ENCODE measurements around the gene GABRP.

Gene GABRP

DNA sequence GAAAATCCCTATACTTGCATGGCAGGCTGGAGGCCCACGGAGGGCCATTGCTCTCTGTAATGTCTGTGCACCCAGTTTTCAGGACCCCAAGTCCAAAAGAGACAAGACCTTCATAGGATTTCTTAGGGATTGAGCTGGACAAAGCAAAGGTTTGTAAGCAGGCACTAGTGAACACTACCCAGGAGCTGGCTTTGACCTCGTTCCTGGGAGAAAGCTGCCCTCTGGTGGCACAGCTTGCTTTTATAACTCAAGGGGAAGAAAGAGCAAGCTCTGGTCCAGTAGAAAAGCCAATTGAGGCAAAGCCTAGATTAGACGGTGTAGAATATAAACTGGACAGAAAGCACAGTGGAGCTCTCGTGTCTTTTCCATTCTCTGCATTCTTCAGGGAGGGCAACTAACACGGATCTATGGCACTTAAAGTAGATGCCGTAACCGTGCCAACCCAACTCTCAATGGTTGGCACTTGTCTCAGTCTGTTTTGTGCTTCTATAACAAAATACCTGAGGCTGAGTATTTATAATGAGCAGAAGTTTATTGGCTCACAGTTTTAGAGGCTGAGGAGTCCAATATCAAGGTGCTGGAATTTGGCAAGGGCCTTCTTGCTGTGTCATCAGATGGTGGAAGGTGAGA, 7.9 kb downstream of the GABRP start:
- peak overlapping the region; percentile 69 for H3K18ac ChIP-seq (ENCODE audit: low read length)
- peak overlapping the region; percentile 42 for H2BK5ac ChIP-seq (ENCODE audit: low read depth, low read length, poor library complexity)
- H3K79me2 ChIP-seq (ENCODE audit: control insufficient read depth, insufficient read depth, low read length, poor library complexity) = peaks cover 7% of the 10 kb centered on the region
- no peak overlapping the region for H2AFZ ChIP-seq (ENCODE audit: insufficient read depth, low read length, poor library complexity)
- peak; percentile 43 to 81 for DNase-seq
- no peak overlapping the region for H3K4me2 ChIP-seq (ENCODE audit: low read length)
- no peak overlapping the region for H3K23ac ChIP-seq (ENCODE audit: low read length)
- no peak overlapping the region for H2AK5ac ChIP-seq (ENCODE audit: low read length)
- H3K14ac ChIP-seq (ENCODE audit: low read length) = no peak overlapping the region
- H3K36me3 ChIP-seq (ENCODE audit: control insufficient read depth in 1 of 2, insufficient read depth in 2 of 2, low read length in 2 of 2) = peaks cover 57 to 87% of the 10 kb centered on the region in 2 experiments
- H3K27me3 ChIP-seq (ENCODE audit: insufficient read depth, low read length) = no peaks in the 10 kb centered on the region
- H3K4me3 ChIP-seq (ENCODE audit: low read depth, low read length) = no peak overlapping the region
- peak overlapping the region; percentile 17 for H4K8ac ChIP-seq (ENCODE audit: low read depth, low read length)
- peak overlapping the region; percentile 50 for H3K27ac ChIP-seq (ENCODE audit: low read depth, low read length)
- no peak overlapping the region for H3K4ac ChIP-seq (ENCODE audit: low read depth, low read length)
- H2BK12ac ChIP-seq (ENCODE audit: low read length) = peak overlapping the region; percentile 37
- H4K91ac ChIP-seq (ENCODE audit: low read depth, low read length) = peak overlapping the region; percentile 56
- H3K4me1 ChIP-seq (ENCODE audit: control insufficient read depth in 1 of 2, insufficient read depth in 2 of 2, low read length in 2 of 2) = peaks cover 6 to 23% of the 10 kb centered on the region in 2 experiments
- peaks cover 15% of the 10 kb centered on the region for H3K79me1 ChIP-seq (ENCODE audit: low read length)
- no peak overlapping the region for H3K9ac ChIP-seq (ENCODE audit: low read length)
- WGBS (ENCODE audit: extremely low coverage, insufficient coverage, insufficient read length) = no CpG with 5 or more reads among the region's 7 CpGs
- no peaks in the 10 kb centered on the region for H3K9me3 ChIP-seq (ENCODE audit: insufficient read depth, low read depth, low read length)
- H2BK120ac ChIP-seq (ENCODE audit: insufficient read depth, low read length, poor library complexity) = peak overlapping the region; percentile 35
- no peak overlapping the region for H4K12ac ChIP-seq (ENCODE audit: low read depth, low read length)

DNA sequence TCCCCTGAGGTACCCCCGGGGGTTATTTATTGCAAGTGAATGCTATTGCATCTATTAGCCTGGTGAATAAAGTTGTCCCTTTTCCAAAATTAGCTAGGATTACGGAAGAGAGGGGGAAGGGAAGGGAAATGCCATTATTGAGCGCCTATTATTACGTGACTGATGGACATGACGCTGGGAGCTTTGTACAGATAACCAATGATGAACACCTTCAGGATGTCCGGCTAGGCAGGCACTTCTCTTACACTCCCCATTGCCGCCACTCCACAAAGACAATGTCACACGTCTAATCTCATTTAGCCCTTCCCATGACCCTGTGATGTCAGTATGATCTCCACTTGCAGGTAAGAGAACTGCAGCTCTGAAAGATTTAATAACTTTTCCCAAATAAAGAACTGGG, 9.4 kb downstream of the GABRP start:
- H3K36me3 ChIP-seq (ENCODE audit: control insufficient read depth in 1 of 2, insufficient read depth in 2 of 2, low read length in 2 of 2) = peaks cover 58 to 92% of the 10 kb centered on the region in 2 experiments
- no peak overlapping the region for H4K12ac ChIP-seq (ENCODE audit: low read depth, low read length)
- H3K79me1 ChIP-seq (ENCODE audit: low read length) = peaks cover 12% of the 10 kb centered on the region
- peaks cover 2% of the 10 kb centered on the region for H3K9me3 ChIP-seq (ENCODE audit: insufficient read depth, low read depth, low read length)
- H4K91ac ChIP-seq (ENCODE audit: low read depth, low read length) = no peak overlapping the region
- no peak overlapping the region for H3K23ac ChIP-seq (ENCODE audit: low read length)
- H3K4me2 ChIP-seq (ENCODE audit: low read length) = no peak overlapping the region
- no peaks in the 10 kb centered on the region for H3K27me3 ChIP-seq (ENCODE audit: insufficient read depth, low read length)
- H3K18ac ChIP-seq (ENCODE audit: low read length) = no peak overlapping the region
- H2BK12ac ChIP-seq (ENCODE audit: low read length) = no peak overlapping the region
- no peak overlapping the region for H3K4me3 ChIP-seq (ENCODE audit: low read depth, low read length)
- H2AFZ ChIP-seq (ENCODE audit: insufficient read depth, low read length, poor library complexity) = no peak overlapping the region
- H3K14ac ChIP-seq (ENCODE audit: low read length) = no peak overlapping the region
- H2BK120ac ChIP-seq (ENCODE audit: insufficient read depth, low read length, poor library complexity) = no peak overlapping the region
- H2AK5ac ChIP-seq (ENCODE audit: low read length) = no peak overlapping the region
- no peak for DNase-seq
- H3K27ac ChIP-seq (ENCODE audit: low read depth, low read length) = no peak overlapping the region
- no peak overlapping the region for H4K8ac ChIP-seq (ENCODE audit: low read depth, low read length)
- H3K79me2 ChIP-seq (ENCODE audit: control insufficient read depth, insufficient read depth, low read length, poor library complexity) = peaks cover 2% of the 10 kb centered on the region
- peaks cover 0 to 15% of the 10 kb centered on the region in 2 experiments for H3K4me1 ChIP-seq (ENCODE audit: control insufficient read depth in 1 of 2, insufficient read depth in 2 of 2, low read length in 2 of 2)
- H2BK5ac ChIP-seq (ENCODE audit: low read depth, low read length, poor library complexity) = no peak overlapping the region
- no peak overlapping the region for H3K9ac ChIP-seq (ENCODE audit: low read length)
- H3K4ac ChIP-seq (ENCODE audit: low read depth, low read length) = no peak overlapping the region
- no CpG with 5 or more reads among the region's 8 CpGs for whole genome bisulfite sequencing (ENCODE audit: extremely low coverage, insufficient coverage, insufficient read length)

DNA sequence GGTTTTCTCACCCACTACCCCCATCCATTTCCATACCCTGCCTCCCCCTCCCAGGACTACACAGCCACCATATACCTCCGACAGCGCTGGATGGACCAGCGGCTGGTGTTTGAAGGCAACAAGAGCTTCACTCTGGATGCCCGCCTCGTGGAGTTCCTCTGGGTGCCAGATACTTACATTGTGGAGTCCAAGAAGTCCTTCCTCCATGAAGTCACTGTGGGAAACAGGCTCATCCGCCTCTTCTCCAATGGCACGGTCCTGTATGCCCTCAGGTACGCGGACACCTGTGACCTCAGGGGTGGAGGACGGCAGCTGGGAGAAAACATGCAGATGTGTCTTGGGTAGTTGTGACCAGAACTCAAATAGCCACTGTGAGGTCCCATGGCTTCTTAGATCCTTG, 11.6 kb downstream of the GABRP start:
- Histone ChIP-seq H2AK5ac (ENCODE audit: low read length) (no peak overlapping the region), H3K27me3 (ENCODE audit: insufficient read depth, low read length) (no peaks in the 10 kb centered on the region), H2BK12ac (ENCODE audit: low read length) (no peak overlapping the region), H3K27ac (ENCODE audit: low read depth, low read length) (no peak overlapping the region), H3K4me2 (ENCODE audit: low read length) (no peak overlapping the region), H3K4ac (ENCODE audit: low read depth, low read length) (no peak overlapping the region), H4K12ac (ENCODE audit: low read depth, low read length) (no peak overlapping the region), H3K9ac (ENCODE audit: low read length) (no peak overlapping the region), H3K36me3 (ENCODE audit: control insufficient read depth in 1 of 2, insufficient read depth in 2 of 2, low read length in 2 of 2) (peaks cover 42 to 75% of the 10 kb centered on the region in 2 experiments), H3K79me1 (ENCODE audit: low read length) (peaks cover 8% of the 10 kb centered on the region), H3K23ac (ENCODE audit: low read length) (no peak overlapping the region), H3K14ac (ENCODE audit: low read length) (no peak overlapping the region), H3K18ac (ENCODE audit: low read length) (no peak overlapping the region), H4K8ac (ENCODE audit: low read depth, low read length) (no peak overlapping the region), H3K4me1 (ENCODE audit: control insufficient read depth in 1 of 2, insufficient read depth in 2 of 2, low read length in 2 of 2) (peaks cover 0 to 4% of the 10 kb centered on the region in 2 experiments), H3K9me3 (ENCODE audit: insufficient read depth, low read depth, low read length) (peaks cover 2% of the 10 kb centered on the region), H3K4me3 (ENCODE audit: low read depth, low read length) (no peak overlapping the region), H2BK5ac (ENCODE audit: low read depth, low read length, poor library complexity) (no peak overlapping the region), H2AFZ (ENCODE audit: insufficient read depth, low read length, poor library complexity) (no peak overlapping the region), H4K91ac (ENCODE audit: low read depth, low read length) (no peak overlapping the region), H2BK120ac (ENCODE audit: insufficient read depth, low read length, poor library complexity) (no peak overlapping the region), H3K79me2 (ENCODE audit: control insufficient read depth, insufficient read depth, low read length, poor library complexity) (no peaks in the 10 kb centered on the region)
- DNase-seq = no peak
- WGBS (ENCODE audit: extremely low coverage, insufficient coverage, insufficient read length) = no CpG with 5 or more reads among the region's 10 CpGs

DNA sequence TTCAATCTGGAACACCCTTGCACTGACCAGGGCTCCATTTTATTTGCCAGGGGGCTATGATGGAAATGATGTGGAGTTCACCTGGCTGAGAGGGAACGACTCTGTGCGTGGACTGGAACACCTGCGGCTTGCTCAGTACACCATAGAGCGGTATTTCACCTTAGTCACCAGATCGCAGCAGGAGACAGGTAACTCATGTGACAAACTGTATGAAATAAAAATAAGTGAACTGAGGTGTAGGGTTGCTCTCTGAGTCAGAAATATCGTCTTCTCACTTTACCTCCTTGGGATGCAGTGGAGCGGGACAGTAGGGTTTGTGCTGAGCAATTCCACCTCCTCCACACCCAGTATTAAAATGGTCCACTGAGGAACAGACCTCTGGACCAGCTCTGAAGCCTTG, 22.1 kb downstream of the GABRP start:
- Histone ChIP-seq H3K23ac (ENCODE audit: low read length) (no peak overlapping the region), H2BK12ac (ENCODE audit: low read length) (no peak overlapping the region)
- no CpG with 5 or more reads among the region's 7 CpGs for WGBS (ENCODE audit: extremely low coverage, insufficient coverage, insufficient read length)

More for the DNA sequence above, 22.1 kb downstream of the GABRP start:
- no peak overlapping the region for H4K12ac ChIP-seq (ENCODE audit: low read depth, low read length)
- no peak overlapping the region for H2AK5ac ChIP-seq (ENCODE audit: low read length)
- H3K79me2 ChIP-seq (ENCODE audit: control insufficient read depth, insufficient read depth, low read length, poor library complexity) = no peaks in the 10 kb centered on the region
- H4K91ac ChIP-seq (ENCODE audit: low read depth, low read length) = no peak overlapping the region
- H3K18ac ChIP-seq (ENCODE audit: low read length) = no peak overlapping the region
- no peak overlapping the region for H2BK5ac ChIP-seq (ENCODE audit: low read depth, low read length, poor library complexity)
- H3K27me3 ChIP-seq (ENCODE audit: insufficient read depth, low read length) = no peaks in the 10 kb centered on the region
- H3K79me1 ChIP-seq (ENCODE audit: low read length) = no peaks in the 10 kb centered on the region
- no peak overlapping the region for H3K14ac ChIP-seq (ENCODE audit: low read length)
- no peak overlapping the region for H3K4ac ChIP-seq (ENCODE audit: low read depth, low read length)
- no peak overlapping the region for H3K9ac ChIP-seq (ENCODE audit: low read length)
- peaks cover 28 to 53% of the 10 kb centered on the region in 2 experiments for H3K36me3 ChIP-seq (ENCODE audit: control insufficient read depth in 1 of 2, insufficient read depth in 2 of 2, low read length in 2 of 2)
- no peak overlapping the region for H2BK120ac ChIP-seq (ENCODE audit: insufficient read depth, low read length, poor library complexity)
- no peak overlapping the region for H3K4me2 ChIP-seq (ENCODE audit: low read length)
- no peak overlapping the region for H3K4me3 ChIP-seq (ENCODE audit: low read depth, low read length)
- H2AFZ ChIP-seq (ENCODE audit: insufficient read depth, low read length, poor library complexity) = no peak overlapping the region
- peaks cover 2% of the 10 kb centered on the region for H3K9me3 ChIP-seq (ENCODE audit: insufficient read depth, low read depth, low read length)
- H4K8ac ChIP-seq (ENCODE audit: low read depth, low read length) = no peak overlapping the region
- H3K4me1 ChIP-seq (ENCODE audit: control insufficient read depth in 1 of 2, insufficient read depth in 2 of 2, low read length in 2 of 2) = no peaks in the 10 kb centered on the region
- no peak for DNase-seq
- H3K27ac ChIP-seq (ENCODE audit: low read depth, low read length) = no peak overlapping the region
